Thyroid gland (tissue), 4 donors: ENCODE data around the gene CFHR3.

Experiments used
- POLR2A ChIP-seq, 2 donors: fragments of 450-650 bp; IDR thresholded peaks; one replicate each; pipeline ENCODE4 v1.6.1; 2017; ENCODE audit warnings: antibody characterized with exemption in 2 of 2, mild to moderate bottlenecking in 2 of 2, moderate library complexity in 1 of 2
- TF ChIP-seq, protein P1 (sequence below), 6 experiments: fragments of 200-600 bp in 3 of 6; fragments of 450-650 bp in 3 of 6; sonication (generic) in 3 of 6; IDR thresholded peaks; one replicate each; pipeline ENCODE4 v1.5.1; 2016 to 2019; ENCODE audit warnings: antibody characterized with exemption in 6 of 6, mild to moderate bottlenecking in 2 of 6, inconsistent platforms in 1 of 6, moderate library complexity in 1 of 6

GRCh38 chr1:196773713-196774112 lies 927 bp upstream of the CFHR3 start:
- TF ChIP-seq, protein P1, sequence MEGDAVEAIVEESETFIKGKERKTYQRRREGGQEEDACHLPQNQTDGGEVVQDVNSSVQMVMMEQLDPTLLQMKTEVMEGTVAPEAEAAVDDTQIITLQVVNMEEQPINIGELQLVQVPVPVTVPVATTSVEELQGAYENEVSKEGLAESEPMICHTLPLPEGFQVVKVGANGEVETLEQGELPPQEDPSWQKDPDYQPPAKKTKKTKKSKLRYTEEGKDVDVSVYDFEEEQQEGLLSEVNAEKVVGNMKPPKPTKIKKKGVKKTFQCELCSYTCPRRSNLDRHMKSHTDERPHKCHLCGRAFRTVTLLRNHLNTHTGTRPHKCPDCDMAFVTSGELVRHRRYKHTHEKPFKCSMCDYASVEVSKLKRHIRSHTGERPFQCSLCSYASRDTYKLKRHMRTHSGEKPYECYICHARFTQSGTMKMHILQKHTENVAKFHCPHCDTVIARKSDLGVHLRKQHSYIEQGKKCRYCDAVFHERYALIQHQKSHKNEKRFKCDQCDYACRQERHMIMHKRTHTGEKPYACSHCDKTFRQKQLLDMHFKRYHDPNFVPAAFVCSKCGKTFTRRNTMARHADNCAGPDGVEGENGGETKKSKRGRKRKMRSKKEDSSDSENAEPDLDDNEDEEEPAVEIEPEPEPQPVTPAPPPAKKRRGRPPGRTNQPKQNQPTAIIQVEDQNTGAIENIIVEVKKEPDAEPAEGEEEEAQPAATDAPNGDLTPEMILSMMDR (IDR thresholded peaks at IDR 0.05): no peak
- TF ChIP-seq POLR2A (IDR thresholded peaks at IDR 0.05): no peak
